Liver (tissue), 3 donors: Measurements from ENCODE around the gene HECTD2.

ENCODE experiments used
- ATF3 ChIP-seq: IDR thresholded peaks from 2 replicates; pipeline ENCODE4 v1.6.1; 2016; ENCODE audit warnings: antibody characterized with exemption
- EGR1 ChIP-seq, 2 donors: IDR thresholded peaks; 2 replicates each; pipeline ENCODE4 v1.6.1; 2016 to 2018; ENCODE audit warnings: antibody characterized with exemption in 2 of 2, low read depth in 2 of 2
- RAD21 ChIP-seq, 2 donors: IDR thresholded peaks; 2 replicates each; pipeline ENCODE4 v1.6.1; 2016; ENCODE audit warnings: antibody characterized with exemption in 2 of 2, mild to moderate bottlenecking in 2 of 2
- REST ChIP-seq: IDR thresholded peaks from 2 replicates; pipeline ENCODE4 v1.6.1; 2016; ENCODE audit warnings: antibody characterized with exemption, mild to moderate bottlenecking
- RXRA ChIP-seq, 2 donors: IDR thresholded peaks; 2 replicates each; pipeline ENCODE4 v1.6.1; 2017 to 2018; ENCODE audit warnings: antibody characterized with exemption in 2 of 2, mild to moderate bottlenecking in 1 of 2
- SP1 ChIP-seq: IDR thresholded peaks from 2 replicates; pipeline ENCODE4 v1.6.1; 2018; ENCODE audit warnings: antibody characterized with exemption, mild to moderate bottlenecking
- TF ChIP-seq, protein P1 (sequence below): fragments of 150-350 bp; IDR thresholded peaks from 2 replicates; pipeline ENCODE4 v1.5.1; 2017; ENCODE audit warnings: improper control_type of control experiment, low read depth, low read length; ENCODE audit not compliant: missing input control
- TF ChIP-seq, protein P2 (sequence below): IDR thresholded peaks from 2 replicates; pipeline ENCODE4 v1.6.1; 2016; ENCODE audit warnings: antibody characterized with exemption
- donor health status: healthy.
- donor health status: healthy.

DNA sequence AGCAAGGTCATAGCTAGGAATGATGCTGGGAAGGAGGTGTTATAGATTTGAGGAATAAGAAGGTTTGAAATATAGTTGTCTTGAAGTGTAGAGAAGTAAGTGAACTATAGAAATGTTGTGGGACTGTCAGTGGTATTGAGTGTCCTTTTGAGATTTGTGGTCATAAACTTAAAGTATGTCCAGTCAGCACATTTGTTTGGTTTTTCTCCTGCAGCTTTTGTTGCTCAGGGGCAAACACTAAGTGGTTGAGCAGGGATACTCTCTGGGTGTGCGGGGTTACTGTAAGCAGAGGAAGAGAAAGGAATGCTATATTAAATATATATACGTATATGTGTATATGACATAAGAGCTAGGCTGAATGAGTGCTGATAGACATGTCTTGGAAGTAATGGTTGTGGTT lies 67.1 kb downstream of the HECTD2 start:
- TF ChIP-seq, protein P1, sequence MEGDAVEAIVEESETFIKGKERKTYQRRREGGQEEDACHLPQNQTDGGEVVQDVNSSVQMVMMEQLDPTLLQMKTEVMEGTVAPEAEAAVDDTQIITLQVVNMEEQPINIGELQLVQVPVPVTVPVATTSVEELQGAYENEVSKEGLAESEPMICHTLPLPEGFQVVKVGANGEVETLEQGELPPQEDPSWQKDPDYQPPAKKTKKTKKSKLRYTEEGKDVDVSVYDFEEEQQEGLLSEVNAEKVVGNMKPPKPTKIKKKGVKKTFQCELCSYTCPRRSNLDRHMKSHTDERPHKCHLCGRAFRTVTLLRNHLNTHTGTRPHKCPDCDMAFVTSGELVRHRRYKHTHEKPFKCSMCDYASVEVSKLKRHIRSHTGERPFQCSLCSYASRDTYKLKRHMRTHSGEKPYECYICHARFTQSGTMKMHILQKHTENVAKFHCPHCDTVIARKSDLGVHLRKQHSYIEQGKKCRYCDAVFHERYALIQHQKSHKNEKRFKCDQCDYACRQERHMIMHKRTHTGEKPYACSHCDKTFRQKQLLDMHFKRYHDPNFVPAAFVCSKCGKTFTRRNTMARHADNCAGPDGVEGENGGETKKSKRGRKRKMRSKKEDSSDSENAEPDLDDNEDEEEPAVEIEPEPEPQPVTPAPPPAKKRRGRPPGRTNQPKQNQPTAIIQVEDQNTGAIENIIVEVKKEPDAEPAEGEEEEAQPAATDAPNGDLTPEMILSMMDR = no peak
- no peak for TF ChIP-seq RAD21 (IDR thresholded peaks at IDR 0.05)
- TF ChIP-seq, protein P2, sequence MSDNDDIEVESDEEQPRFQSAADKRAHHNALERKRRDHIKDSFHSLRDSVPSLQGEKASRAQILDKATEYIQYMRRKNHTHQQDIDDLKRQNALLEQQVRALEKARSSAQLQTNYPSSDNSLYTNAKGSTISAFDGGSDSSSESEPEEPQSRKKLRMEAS = no peak
- no peak for TF ChIP-seq ATF3
- no peak for TF ChIP-seq SP1
- no peak for TF ChIP-seq REST
- no peak for TF ChIP-seq EGR1 (IDR thresholded peaks at IDR 0.05; ENCODE audit: low read depth in 2 of 2)
- no peak for TF ChIP-seq RXRA (IDR thresholded peaks at IDR 0.05)
